ENCODE measurements around the gene SPECC1. TPM values are rescaled to one million over a fixed set of nuclear protein-coding genes. Genes with fewer than 3 reads are reported as not detected.

SPECC1 gene
- total and polyA plus RNA-seq, 10 of the 15 experiments (the other 5 are each of a cell fraction or from before 2014, with no cell fraction given) = 6.4 to 40.6 (median 23.9) TPM

GRCh38 chr17:20203761-20204263 lies 194.7 kb downstream of the SPECC1 start:
- CTCF ChIA-PET = interaction anchor here (0.9 to 1.2 kb wide), 2 partner anchors 83 to 117 kb away, joined by 3 read pairs; no protein-coding TSS in a partner anchor
- intact Hi-C loops (cut with micrococcal nuclease; ENCODE audit: unreplicated experiment) = no loop called here
- no peaks in the 10 kb centered on the region for H3K27me3 ChIP-seq (replicated peaks in 1 of 2; ENCODE audit: control insufficient read depth in 2 of 2, insufficient read depth in 2 of 2, low read length in 1 of 2)
- BruUV-seq (replicated peaks) = no TSS peak
- peak overlapping the region; percentile 44 for H3K4me2 ChIP-seq (ENCODE audit: control insufficient read depth, insufficient read depth)
- H3K4me3 ChIP-seq = no peak overlapping the region
- H3K9ac ChIP-seq (ENCODE audit: control insufficient read depth, insufficient read depth, low read length) = no peak overlapping the region
- in situ Hi-C loops (cut with MboI) = no loop called here
- H2AFZ ChIP-seq (ENCODE audit: control insufficient read depth, low read depth, low read length) = no peak overlapping the region
- peak overlapping the region; percentile 50 for H3K27ac ChIP-seq (ENCODE audit: control insufficient read depth, insufficient read depth)
- ATAC-seq = peak; percentile 90
- H3K36me3 ChIP-seq (ENCODE audit: control insufficient read depth in 2 of 2, insufficient read depth in 2 of 2, low read length in 1 of 2) = no peaks in the 10 kb centered on the region; a peak in 1 of 4 replicates
- no peaks in the 10 kb centered on the region for H3K79me2 ChIP-seq (ENCODE audit: control insufficient read depth, insufficient read depth, low read length)
- POLR2A ChIA-PET = interaction anchor here (0.5 kb wide), 1 partner anchor 589 kb away, joined by 9 read pairs; no protein-coding TSS in a partner anchor
- SMC1A ChIA-PET (ENCODE audit: uncharacterized antibody, unreplicated experiment) = interaction anchor here (0.7 to 2.2 kb wide), 4 partner anchors 9 to 46 kb away, joined by 3 to 7 read pairs (median 4); no protein-coding TSS in a partner anchor
- RAD21 ChIA-PET (ENCODE audit: unreplicated experiment) = interaction anchor here (0.9 kb wide), 1 partner anchor 23 kb away, joined by 3 read pairs; no protein-coding TSS in a partner anchor
- peaks cover 17% of the 10 kb centered on the region for H3K4me1 ChIP-seq (ENCODE audit: control insufficient read depth, insufficient read depth, low read length)
- H3K9me3 ChIP-seq (replicated peaks; ENCODE audit: control insufficient read depth, insufficient read depth, low read length) = no peaks in the 10 kb centered on the region
- no peaks in the 10 kb centered on the region for H4K20me1 ChIP-seq (ENCODE audit: control insufficient read depth, insufficient read depth)
- WGBS (ENCODE audit: insufficient coverage, insufficient replicate concordance, low lambda C conversion rate, missing lambda C conversion rate) = 20% methylated on average over 3 of the region's 3 CpGs
- no peak for FAIRE-seq
- peak; percentile 76 for DNase-seq (ENCODE audit: low read depth, low spot score)
- TF ChIP-seq SMARCA5 (IDR thresholded peaks at IDR 0.05) (no peak), RELB (IDR thresholded peaks at IDR 0.05; ENCODE audit: low read depth) (peak; percentile 59), DPF2 (IDR thresholded peaks at IDR 0.05) (0 out of 2 replicates have a peak, but pooled peaks have one; percentile 42), IRF4 (IDR thresholded peaks at IDR 0.05; ENCODE audit: low read depth, low read length) (no peak), NFXL1 (IDR thresholded peaks at IDR 0.05; ENCODE audit: borderline replicate concordance) (no peak), IKZF1 (conservative IDR thresholded peaks at IDR 0.05) (peak; percentile 88), PAX5 (IDR thresholded peaks at IDR 0.05; ENCODE audit: borderline replicate concordance, low read depth, low read length) (peak; percentile 41; the same call in 1 of the 2 replicates), MYC (IDR thresholded peaks at IDR 0.05; ENCODE audit: insufficient read depth, insufficient read length, insufficient replicate concordance, low read length, severe bottlenecking) (no peak), RFX5 (IDR thresholded peaks at IDR 0.05; ENCODE audit: low read depth, low read length) (no peak), ZBED1 (IDR thresholded peaks at IDR 0.05; ENCODE audit: borderline replicate concordance) (no peak), NR2C1 (IDR thresholded peaks at IDR 0.05) (no peak), MEF2A (IDR thresholded peaks at IDR 0.05; ENCODE audit: insufficient read depth, low read depth, low read length) (no peak), SRF (IDR thresholded peaks at IDR 0.05; ENCODE audit: low read depth in 2 of 2, low read length in 2 of 2) (no peak), NR2F1 (conservative IDR thresholded peaks at IDR 0.05) (peak; percentile 54), ETV6 (conservative IDR thresholded peaks at IDR 0.05 in 1 of 2, IDR thresholded peaks at IDR 0.05 in 1 of 2; ENCODE audit: borderline replicate concordance in 1 of 2, low read depth in 1 of 2) (no peak), NFYA (IDR thresholded peaks at IDR 0.05; ENCODE audit: borderline replicate concordance, low read depth, low read length) (no peak)
- TF ChIP-seq, protein P1, sequence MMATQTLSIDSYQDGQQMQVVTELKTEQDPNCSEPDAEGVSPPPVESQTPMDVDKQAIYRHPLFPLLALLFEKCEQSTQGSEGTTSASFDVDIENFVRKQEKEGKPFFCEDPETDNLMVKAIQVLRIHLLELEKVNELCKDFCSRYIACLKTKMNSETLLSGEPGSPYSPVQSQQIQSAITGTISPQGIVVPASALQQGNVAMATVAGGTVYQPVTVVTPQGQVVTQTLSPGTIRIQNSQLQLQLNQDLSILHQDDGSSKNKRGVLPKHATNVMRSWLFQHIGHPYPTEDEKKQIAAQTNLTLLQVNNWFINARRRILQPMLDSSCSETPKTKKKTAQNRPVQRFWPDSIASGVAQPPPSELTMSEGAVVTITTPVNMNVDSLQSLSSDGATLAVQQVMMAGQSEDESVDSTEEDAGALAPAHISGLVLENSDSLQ (IDR thresholded peaks at IDR 0.05) = peak; percentile 56; the same call in 1 of the 2 replicates
- TF ChIP-seq, protein P2, sequence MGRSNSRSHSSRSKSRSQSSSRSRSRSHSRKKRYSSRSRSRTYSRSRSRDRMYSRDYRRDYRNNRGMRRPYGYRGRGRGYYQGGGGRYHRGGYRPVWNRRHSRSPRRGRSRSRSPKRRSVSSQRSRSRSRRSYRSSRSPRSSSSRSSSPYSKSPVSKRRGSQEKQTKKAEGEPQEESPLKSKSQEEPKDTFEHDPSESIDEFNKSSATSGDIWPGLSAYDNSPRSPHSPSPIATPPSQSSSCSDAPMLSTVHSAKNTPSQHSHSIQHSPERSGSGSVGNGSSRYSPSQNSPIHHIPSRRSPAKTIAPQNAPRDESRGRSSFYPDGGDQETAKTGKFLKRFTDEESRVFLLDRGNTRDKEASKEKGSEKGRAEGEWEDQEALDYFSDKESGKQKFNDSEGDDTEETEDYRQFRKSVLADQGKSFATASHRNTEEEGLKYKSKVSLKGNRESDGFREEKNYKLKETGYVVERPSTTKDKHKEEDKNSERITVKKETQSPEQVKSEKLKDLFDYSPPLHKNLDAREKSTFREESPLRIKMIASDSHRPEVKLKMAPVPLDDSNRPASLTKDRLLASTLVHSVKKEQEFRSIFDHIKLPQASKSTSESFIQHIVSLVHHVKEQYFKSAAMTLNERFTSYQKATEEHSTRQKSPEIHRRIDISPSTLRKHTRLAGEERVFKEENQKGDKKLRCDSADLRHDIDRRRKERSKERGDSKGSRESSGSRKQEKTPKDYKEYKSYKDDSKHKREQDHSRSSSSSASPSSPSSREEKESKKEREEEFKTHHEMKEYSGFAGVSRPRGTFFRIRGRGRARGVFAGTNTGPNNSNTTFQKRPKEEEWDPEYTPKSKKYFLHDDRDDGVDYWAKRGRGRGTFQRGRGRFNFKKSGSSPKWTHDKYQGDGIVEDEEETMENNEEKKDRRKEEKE (IDR thresholded peaks at IDR 0.05) = no peak
- TF ChIP-seq, protein P3, sequence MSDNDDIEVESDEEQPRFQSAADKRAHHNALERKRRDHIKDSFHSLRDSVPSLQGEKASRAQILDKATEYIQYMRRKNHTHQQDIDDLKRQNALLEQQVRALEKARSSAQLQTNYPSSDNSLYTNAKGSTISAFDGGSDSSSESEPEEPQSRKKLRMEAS (IDR thresholded peaks at IDR 0.05; ENCODE audit: low read depth, low read length) = no peak
